SH-SY5Y (cell line): ENCODE data around the gene SKAP1.

ENCODE experiments used
- GATA2 ChIP-seq: IDR thresholded peaks from 2 replicates; pipeline ENCODE4 v1.6.1; 2011; ENCODE audit warnings: mild to moderate bottlenecking, low read depth, low read length
- GATA3 ChIP-seq: IDR thresholded peaks from 2 replicates; pipeline ENCODE4 v1.6.1; 2011; ENCODE audit warnings: low read depth, mild to moderate bottlenecking, low read length, moderate library complexity

DNA sequence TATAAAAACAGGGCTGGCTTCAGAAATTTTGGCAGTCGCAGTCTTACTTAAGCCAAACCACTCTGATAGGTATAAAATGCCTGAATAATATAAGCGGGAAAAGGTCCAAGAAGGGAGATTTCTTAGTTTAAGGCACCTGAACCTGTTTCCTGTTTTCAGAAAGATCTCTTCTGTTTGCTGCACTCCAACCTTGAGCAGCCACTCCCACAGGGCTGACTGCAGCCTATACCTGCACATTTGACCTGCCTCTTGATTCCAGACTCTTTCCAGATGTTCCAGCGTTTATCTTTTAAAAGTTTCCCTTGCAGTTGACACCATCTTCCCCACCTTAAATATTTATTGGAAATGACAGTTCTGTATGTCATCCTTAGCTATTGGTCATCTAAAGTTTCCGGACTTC is 132.2 kb downstream of the SKAP1 start:
- TF ChIP-seq GATA3 (no peak), GATA2 (no peak)
